ENCODE data around the gene PHLDB3.
"Not testable (repeated sequence)": the region's sequence is repeated elsewhere in the genome, so short reads cannot be mapped to it uniquely, and the experiment has no call there.

The PHLDB3 gene

DNA sequence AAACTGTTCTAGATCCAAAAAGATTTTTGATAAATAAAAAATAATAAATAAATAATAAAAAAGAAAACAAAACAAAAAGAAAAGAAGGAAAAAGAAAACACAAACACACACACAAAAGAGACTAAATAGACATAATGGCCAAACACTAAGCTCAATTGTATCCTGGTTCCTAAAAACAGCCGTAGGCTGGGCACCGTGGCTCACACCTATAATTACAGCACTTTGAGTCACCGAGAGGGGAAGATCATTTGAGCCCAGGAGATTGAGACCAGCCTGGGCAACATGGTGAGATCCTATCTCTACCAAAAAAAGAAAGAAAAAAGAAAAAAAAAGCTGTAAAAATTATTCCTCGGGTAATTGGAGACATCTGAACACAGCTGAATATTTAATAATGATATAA, 13.5 kb upstream of the PHLDB3 start:
- no peak for DNase-seq
- Histone ChIP-seq H3K27me3 (ENCODE audit: insufficient read depth, low read depth, severe bottlenecking) (no peaks in the 10 kb centered on the region), H3K36me3 (no peaks in the 10 kb centered on the region), H3K4me3 (ENCODE audit: low read depth, low read length) (no peak overlapping the region), H3K27ac (no peak overlapping the region), H3K9me3 (ENCODE audit: severe bottlenecking) (no peaks in the 10 kb centered on the region)
- TF ChIP-seq, protein P1, sequence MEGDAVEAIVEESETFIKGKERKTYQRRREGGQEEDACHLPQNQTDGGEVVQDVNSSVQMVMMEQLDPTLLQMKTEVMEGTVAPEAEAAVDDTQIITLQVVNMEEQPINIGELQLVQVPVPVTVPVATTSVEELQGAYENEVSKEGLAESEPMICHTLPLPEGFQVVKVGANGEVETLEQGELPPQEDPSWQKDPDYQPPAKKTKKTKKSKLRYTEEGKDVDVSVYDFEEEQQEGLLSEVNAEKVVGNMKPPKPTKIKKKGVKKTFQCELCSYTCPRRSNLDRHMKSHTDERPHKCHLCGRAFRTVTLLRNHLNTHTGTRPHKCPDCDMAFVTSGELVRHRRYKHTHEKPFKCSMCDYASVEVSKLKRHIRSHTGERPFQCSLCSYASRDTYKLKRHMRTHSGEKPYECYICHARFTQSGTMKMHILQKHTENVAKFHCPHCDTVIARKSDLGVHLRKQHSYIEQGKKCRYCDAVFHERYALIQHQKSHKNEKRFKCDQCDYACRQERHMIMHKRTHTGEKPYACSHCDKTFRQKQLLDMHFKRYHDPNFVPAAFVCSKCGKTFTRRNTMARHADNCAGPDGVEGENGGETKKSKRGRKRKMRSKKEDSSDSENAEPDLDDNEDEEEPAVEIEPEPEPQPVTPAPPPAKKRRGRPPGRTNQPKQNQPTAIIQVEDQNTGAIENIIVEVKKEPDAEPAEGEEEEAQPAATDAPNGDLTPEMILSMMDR (IDR thresholded peaks at IDR 0.05; ENCODE audit: low read depth, low read length), result no peak

DNA sequence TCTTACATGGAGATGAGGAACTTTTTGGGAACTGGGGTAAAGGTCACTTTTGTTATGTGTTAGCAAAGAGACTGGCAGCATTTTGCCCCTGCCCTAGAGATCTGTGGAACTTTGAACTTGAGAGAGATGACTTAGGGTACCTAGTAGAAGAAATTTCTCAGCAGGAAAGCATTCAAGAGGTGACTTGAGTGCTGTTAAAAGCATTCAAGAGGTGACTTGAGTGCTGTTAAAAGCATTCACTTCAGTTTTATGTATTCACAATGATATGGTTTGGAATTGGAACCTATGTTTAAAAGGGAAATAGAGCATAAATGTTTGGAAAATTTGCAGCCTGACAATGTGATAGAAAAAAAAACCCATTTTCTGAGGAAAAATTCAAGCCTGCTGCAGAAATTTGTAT, 7.9 kb upstream of the PHLDB3 start:
- DNase-seq, result not testable (repeated sequence)

DNA sequence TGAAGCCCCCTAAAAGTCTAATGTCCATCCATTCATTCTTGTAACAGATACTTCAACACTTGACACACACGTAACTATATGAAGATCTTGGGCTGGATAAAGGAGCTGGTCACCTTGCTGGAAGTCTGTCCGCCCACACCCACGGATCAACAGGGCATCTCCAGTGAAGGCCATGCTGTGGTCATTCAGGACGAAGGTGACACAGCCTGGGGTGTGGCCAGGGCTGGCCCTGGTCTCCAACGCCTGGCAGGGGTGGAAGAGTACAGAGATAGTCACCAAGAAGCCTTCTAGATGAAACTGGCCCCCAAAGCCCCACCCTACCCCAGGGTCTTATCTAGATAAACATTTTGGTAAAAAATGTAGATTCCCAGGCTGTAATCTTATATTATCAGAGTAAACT, 6.8 kb upstream of the PHLDB3 start:
- no peaks in the 10 kb centered on the region for H3K27me3 ChIP-seq (ENCODE audit: insufficient read depth, low read depth, severe bottlenecking)
- no peaks in the 10 kb centered on the region for H3K9me3 ChIP-seq (ENCODE audit: severe bottlenecking)
- TF ChIP-seq, protein P1 (IDR thresholded peaks at IDR 0.05; ENCODE audit: low read depth, low read length), result no peak
- peaks cover 13% of the 10 kb centered on the region for H3K36me3 ChIP-seq
- no peak overlapping the region for H3K4me3 ChIP-seq (ENCODE audit: low read depth, low read length)
- H3K27ac ChIP-seq, result no peak overlapping the region
- DNase-seq, result no peak

More for the DNA sequence above, 7.9 kb upstream of the PHLDB3 start:
- H3K9me3 ChIP-seq (ENCODE audit: severe bottlenecking); H3K4me3 ChIP-seq (ENCODE audit: low read depth, low read length); H3K27me3 ChIP-seq (ENCODE audit: insufficient read depth, low read depth, severe bottlenecking); H3K27ac ChIP-seq: not testable (repeated sequence)
- H3K36me3 ChIP-seq, result peaks cover 13% of the 10 kb centered on the region

DNA sequence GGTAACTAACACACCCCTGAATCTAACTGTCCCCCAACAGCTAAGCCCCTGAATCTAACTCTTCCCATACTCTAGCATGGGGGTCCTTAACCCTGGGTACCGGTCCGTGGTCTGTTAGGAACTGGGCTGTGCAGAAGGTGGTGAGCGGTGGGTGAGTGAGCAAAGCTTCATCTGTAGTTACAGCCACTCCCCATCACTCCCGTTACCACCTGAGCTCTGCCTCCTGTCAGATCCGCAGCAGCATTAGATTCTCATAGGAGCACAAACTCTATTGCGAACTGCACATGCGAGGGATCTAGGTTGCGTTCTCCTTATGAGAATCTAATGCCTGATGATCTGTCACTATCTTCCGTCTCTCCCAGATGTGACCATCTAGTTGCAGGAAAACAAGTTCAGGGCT, 6.2 kb upstream of the PHLDB3 start:
- no peaks in the 10 kb centered on the region for H3K27me3 ChIP-seq (ENCODE audit: insufficient read depth, low read depth, severe bottlenecking)
- TF ChIP-seq, protein P1 (IDR thresholded peaks at IDR 0.05; ENCODE audit: low read depth, low read length), result no peak
- DNase-seq, result no peak
- no peak overlapping the region for H3K27ac ChIP-seq
- peaks cover 13% of the 10 kb centered on the region for H3K36me3 ChIP-seq
- H3K9me3 ChIP-seq (ENCODE audit: severe bottlenecking), result no peaks in the 10 kb centered on the region
- H3K4me3 ChIP-seq (ENCODE audit: low read depth, low read length), result no peak overlapping the region

DNA sequence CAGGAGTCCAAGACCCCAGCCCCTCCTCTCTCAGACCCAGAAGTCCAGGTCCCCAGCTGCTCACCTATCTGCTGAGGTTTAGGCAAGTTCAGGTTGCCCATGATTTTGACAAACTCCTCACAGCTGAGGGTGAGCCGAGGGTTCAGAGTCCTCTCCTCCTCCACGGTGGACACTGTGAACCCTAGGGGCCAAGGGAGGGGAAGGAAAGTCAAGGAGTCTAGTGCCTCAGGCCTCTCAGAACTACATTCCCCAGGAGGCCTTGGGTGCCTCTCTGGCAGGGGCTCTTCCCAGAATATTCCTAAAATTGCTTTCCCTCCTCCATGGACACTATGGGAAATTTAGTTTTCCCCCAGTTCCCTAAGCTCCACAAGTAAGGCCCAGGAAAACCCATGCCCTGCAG, 3.3 kb upstream of the PHLDB3 start:
- DNase-seq, result no peak
- TF ChIP-seq, protein P1 (IDR thresholded peaks at IDR 0.05; ENCODE audit: low read depth, low read length), result no peak
- H3K4me3 ChIP-seq (ENCODE audit: low read depth, low read length), result no peak overlapping the region
- H3K27me3 ChIP-seq (ENCODE audit: insufficient read depth, low read depth, severe bottlenecking), result no peaks in the 10 kb centered on the region
- no peak overlapping the region for H3K27ac ChIP-seq
- no peaks in the 10 kb centered on the region for H3K9me3 ChIP-seq (ENCODE audit: severe bottlenecking)
- H3K36me3 ChIP-seq, result peaks cover 13% of the 10 kb centered on the region

DNA sequence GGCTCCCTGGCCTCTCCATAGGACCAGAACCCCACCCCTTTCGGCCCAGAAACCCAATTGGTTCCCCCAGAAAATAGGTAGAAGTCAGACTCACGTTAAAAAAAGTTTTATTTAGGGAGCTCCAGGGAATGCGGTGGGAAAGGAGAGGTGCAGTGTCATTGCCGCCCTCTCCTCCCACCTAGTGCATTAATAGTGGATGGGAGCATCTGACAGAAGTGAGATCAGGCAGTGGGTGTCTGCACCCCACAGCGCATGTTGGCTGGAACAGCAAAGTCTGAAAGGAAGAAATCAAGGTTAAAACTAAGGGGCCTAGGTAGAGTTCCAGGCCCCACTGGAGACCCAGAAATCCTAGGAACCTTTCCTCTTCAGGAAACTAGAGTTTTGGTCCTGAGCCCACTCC, 2.1 kb upstream of the PHLDB3 start:
- H3K27ac ChIP-seq, result no peak overlapping the region
- no peaks in the 10 kb centered on the region for H3K9me3 ChIP-seq (ENCODE audit: severe bottlenecking)
- peaks cover 17% of the 10 kb centered on the region for H3K36me3 ChIP-seq
- H3K27me3 ChIP-seq (ENCODE audit: insufficient read depth, low read depth, severe bottlenecking), result no peaks in the 10 kb centered on the region
- TF ChIP-seq, protein P1 (IDR thresholded peaks at IDR 0.05; ENCODE audit: low read depth, low read length), result no peak
- H3K4me3 ChIP-seq (ENCODE audit: low read depth, low read length), result no peak overlapping the region
- DNase-seq, result no peak
